Progenitor cell of endocrine pancreas (in vitro differentiated cells): Measurements from ENCODE around the gene CRYBB1. TPM values are rescaled to one million over a fixed set of nuclear protein-coding genes. Genes with fewer than 3 reads are reported as not detected.

Source experiments
- DNase-seq: peaks from one replicate; pipeline ENCODE4 v3.0.0; 2021; ENCODE audit warnings: low spot score; ENCODE audit not compliant: unreplicated experiment
- H3K27ac Mint-ChIP-seq: 2 replicates; pipeline ENCODE4 v1.8.0; 2021; ENCODE audit warnings: mild to moderate bottlenecking, moderate library complexity, mixed read lengths
- H3K27me3 Mint-ChIP-seq: 2 replicates; pipeline ENCODE4 v1.8.0; 2021; ENCODE audit warnings: mixed read lengths
- H3K36me3 Mint-ChIP-seq: 2 replicates; pipeline ENCODE4 v1.8.0; 2022; ENCODE audit warnings: mixed read lengths; ENCODE audit not compliant: insufficient read depth
- H3K4me1 Mint-ChIP-seq: 2 replicates; pipeline ENCODE4 v1.8.0; 2021; ENCODE audit warnings: low read depth, mixed read lengths
- H3K4me3 Mint-ChIP-seq: 2 replicates; pipeline ENCODE4 v1.8.0; 2021; ENCODE audit warnings: low read depth, mild to moderate bottlenecking, moderate library complexity, mixed read lengths
- H3K9me3 Mint-ChIP-seq: 2 replicates; pipeline ENCODE4 v1.8.0; 2021; ENCODE audit warnings: low read depth, mixed read lengths
- CTCF ChIP-seq: fragments of 200-600 bp; sonication (generic); IDR thresholded peaks from one replicate; pipeline ENCODE4 v1.5.0; 2021; ENCODE audit warnings: antibody characterized with exemption, mild to moderate bottlenecking; ENCODE audit not compliant: unreplicated experiment
- total RNA-seq: library from RNA; stranded (reverse); gene quantifications from 2 replicates; pipeline ENCODE4 v1.2.1, GENCODE V29; 2021

CRYBB1 gene
- total RNA-seq, 1 donor from 2014 or later, result not detected

- no peak for TF ChIP-seq CTCF
- H3K27ac Mint-ChIP-seq, result no peak overlapping the region
- DNase-seq, result no peak
- no peaks in the 10 kb centered on the region for H3K4me1 Mint-ChIP-seq
- no peaks in the 10 kb centered on the region for H3K9me3 Mint-ChIP-seq
- peaks cover 5% of the 10 kb centered on the region for H3K27me3 Mint-ChIP-seq
- peaks cover 5% of the 10 kb centered on the region for H3K36me3 Mint-ChIP-seq
- H3K4me3 Mint-ChIP-seq, result no peak overlapping the region
Measured at GRCh38 chr22:26581026-26581425, 36.8 kb downstream of the CRYBB1 start.

- Mint-ChIP-seq H3K4me3 (no peak overlapping the region), H3K4me1 (no peaks in the 10 kb centered on the region), H3K36me3 (peaks cover 5% of the 10 kb centered on the region), H3K9me3 (no peaks in the 10 kb centered on the region), H3K27me3 (peaks cover 5% of the 10 kb centered on the region), H3K27ac (no peak overlapping the region)
- no peak for TF ChIP-seq CTCF
- no peak for DNase-seq
Measured at GRCh38 chr22:26580240-26580962, 37.4 kb downstream of the CRYBB1 start.

- H3K27me3 Mint-ChIP-seq, result peaks cover 5% of the 10 kb centered on the region
- no peak overlapping the region for H3K27ac Mint-ChIP-seq
- H3K4me3 Mint-ChIP-seq, result no peak overlapping the region
- no peak for DNase-seq
- H3K4me1 Mint-ChIP-seq, result no peaks in the 10 kb centered on the region
- no peak for TF ChIP-seq CTCF
- peaks cover 5% of the 10 kb centered on the region for H3K36me3 Mint-ChIP-seq
- no peaks in the 10 kb centered on the region for H3K9me3 Mint-ChIP-seq
Measured at GRCh38 chr22:26579331-26579886, 38.4 kb downstream of the CRYBB1 start.

GRCh38 chr22:26577081-26577480, 40.7 kb downstream of the CRYBB1 start:
- no peak for DNase-seq
- no peaks in the 10 kb centered on the region for H3K4me1 Mint-ChIP-seq
- no peak overlapping the region for H3K27ac Mint-ChIP-seq
- H3K9me3 Mint-ChIP-seq, result no peaks in the 10 kb centered on the region
- peaks cover 1% of the 10 kb centered on the region for H3K36me3 Mint-ChIP-seq
- no peak overlapping the region for H3K4me3 Mint-ChIP-seq
- peaks cover 5% of the 10 kb centered on the region for H3K27me3 Mint-ChIP-seq
- TF ChIP-seq CTCF, result no peak

GRCh38 chr22:26576026-26576680, 41.7 kb downstream of the CRYBB1 start:
- Mint-ChIP-seq H3K4me1 (peaks cover 2% of the 10 kb centered on the region), H3K9me3 (no peaks in the 10 kb centered on the region)
- DNase-seq, result no peak

More at GRCh38 chr22:26576026-26576680, 41.7 kb downstream of the CRYBB1 start:
- Mint-ChIP-seq H3K27ac (no peak overlapping the region), H3K27me3 (peaks cover 5% of the 10 kb centered on the region), H3K4me3 (no peak overlapping the region), H3K36me3 (peaks cover 1% of the 10 kb centered on the region)
- TF ChIP-seq CTCF, result no peak
